ENCODE results near the gene CDCP1. TPM values are rescaled to one million over a fixed set of nuclear protein-coding genes. Genes with fewer than 3 reads are reported as not detected.

The CDCP1 gene
- total RNA-seq, 4 donors from 2014 or later = 77.4 to 85.6 (median 80.3) TPM

GRCh38 chr3:45118615-45119071, 27.5 kb downstream of the CDCP1 start:
- Histone ChIP-seq H3K4me1 (peaks cover 23% of the 10 kb centered on the region), H3K36me3 (no peaks in the 10 kb centered on the region), H3K27ac (no peak overlapping the region), H3K4me3 (no peak overlapping the region), H3K27me3 (no peaks in the 10 kb centered on the region), H3K9me3 (no peaks in the 10 kb centered on the region)
- no peak for TF ChIP-seq CTCF (IDR thresholded peaks at IDR 0.05)
- no peak for TF ChIP-seq POLR2A (IDR thresholded peaks at IDR 0.05)
- no peak for TF ChIP-seq POLR2AphosphoS5 (IDR thresholded peaks at IDR 0.05)
- no peak for TF ChIP-seq EP300 (IDR thresholded peaks at IDR 0.05)
- DNase-seq (ENCODE audit: low spot score in 2 of 2) = no peak
- 31% methylated on average over 2 of the region's 2 CpGs for WGBS

GRCh38 chr3:45116350-45116749, 29.8 kb downstream of the CDCP1 start:
- H3K27me3 ChIP-seq = no peaks in the 10 kb centered on the region
- DNase-seq (ENCODE audit: low spot score in 2 of 2) = no peak
- H3K4me1 ChIP-seq = peaks cover 22% of the 10 kb centered on the region
- no peaks in the 10 kb centered on the region for H3K36me3 ChIP-seq
- H3K4me3 ChIP-seq = no peak overlapping the region
- WGBS = 94% methylated on average over 4 of the region's 4 CpGs
- TF ChIP-seq EP300 (IDR thresholded peaks at IDR 0.05) = no peak
- TF ChIP-seq POLR2A (IDR thresholded peaks at IDR 0.05) = no peak
- TF ChIP-seq CTCF (IDR thresholded peaks at IDR 0.05) = no peak
- TF ChIP-seq POLR2AphosphoS5 (IDR thresholded peaks at IDR 0.05) = no peak
- no peak overlapping the region for H3K27ac ChIP-seq
- no peaks in the 10 kb centered on the region for H3K9me3 ChIP-seq

GRCh38 chr3:45113625-45114050, 32.5 kb downstream of the CDCP1 start:
- WGBS = 39% methylated on average over 6 of the region's 6 CpGs
- Histone ChIP-seq H3K4me3 (no peak overlapping the region), H3K36me3 (peaks cover 9% of the 10 kb centered on the region), H3K9me3 (no peaks in the 10 kb centered on the region), H3K4me1 (peaks cover 13% of the 10 kb centered on the region), H3K27ac (peak overlapping the region; percentile 23), H3K27me3 (no peaks in the 10 kb centered on the region)
- no peak for DNase-seq (ENCODE audit: low spot score in 2 of 2)
- no peak for TF ChIP-seq POLR2AphosphoS5 (IDR thresholded peaks at IDR 0.05)
- TF ChIP-seq EP300 (IDR thresholded peaks at IDR 0.05) = no peak
- TF ChIP-seq POLR2A (IDR thresholded peaks at IDR 0.05) = no peak

GRCh38 chr3:45112939-45113338, 33.2 kb downstream of the CDCP1 start:
- no peak overlapping the region for H3K4me3 ChIP-seq
- 49% methylated on average over 4 of the region's 4 CpGs for WGBS
- H3K4me1 ChIP-seq = peaks cover 13% of the 10 kb centered on the region
- no peak for TF ChIP-seq CTCF (IDR thresholded peaks at IDR 0.05)
- no peak for TF ChIP-seq EP300 (IDR thresholded peaks at IDR 0.05)
- TF ChIP-seq POLR2A (IDR thresholded peaks at IDR 0.05) = no peak
- TF ChIP-seq POLR2AphosphoS5 (IDR thresholded peaks at IDR 0.05) = no peak
- H3K27ac ChIP-seq = no peak overlapping the region
- peaks cover 9% of the 10 kb centered on the region for H3K36me3 ChIP-seq
- H3K9me3 ChIP-seq = no peaks in the 10 kb centered on the region
- no peaks in the 10 kb centered on the region for H3K27me3 ChIP-seq
- DNase-seq (ENCODE audit: low spot score in 2 of 2) = no peak

- H3K4me1 ChIP-seq = peaks cover 13% of the 10 kb centered on the region
- no peak for DNase-seq (ENCODE audit: low spot score in 2 of 2)
- no peaks in the 10 kb centered on the region for H3K27me3 ChIP-seq
- peaks cover 21% of the 10 kb centered on the region for H3K36me3 ChIP-seq
- no peak overlapping the region for H3K4me3 ChIP-seq
- no peak overlapping the region for H3K27ac ChIP-seq
- 80% methylated on average over 10 of the region's 10 CpGs for WGBS
- no peak for TF ChIP-seq POLR2AphosphoS5 (IDR thresholded peaks at IDR 0.05)
- TF ChIP-seq EP300 (IDR thresholded peaks at IDR 0.05) = no peak
- no peak for TF ChIP-seq POLR2A (IDR thresholded peaks at IDR 0.05)
- TF ChIP-seq CTCF (IDR thresholded peaks at IDR 0.05) = no peak
- no peaks in the 10 kb centered on the region for H3K9me3 ChIP-seq
Observed at GRCh38 chr3:45110509-45110833, 35.7 kb downstream of the CDCP1 start.
